Fibroblast of the aortic adventitia (primary cell): ENCODE data around the gene CLASRP. TPM values are rescaled to one million over a fixed set of nuclear protein-coding genes. Genes with fewer than 3 reads are reported as not detected.

Source experiments
- DNase-seq: peaks from one replicate; pipeline ENCODE4 v3.0.0-alpha.2; 2010; ENCODE audit warnings: low read depth
- H3K4me3 ChIP-seq: 2 replicates; pipeline ENCODE4 v1.5.1; 2011; ENCODE audit warnings: low read depth, mild to moderate bottlenecking, control low read depth, low read length, moderate library complexity
- CTCF ChIP-seq: IDR thresholded peaks from 2 replicates; pipeline ENCODE4 v1.5.1; 2011; ENCODE audit warnings: mild to moderate bottlenecking, low read length, control low read depth, inconsistent platforms; ENCODE audit not compliant: insufficient read depth
- total RNA-seq: library from RNA; depleted of rRNA; stranded (reverse); fragments of >200 nt; gene quantifications from 2 replicates; pipeline ENCODE4 v1.2.3, GENCODE V29; 2012; ENCODE audit warnings: low replicate concordance

CLASRP gene
- total RNA-seq, 1 donor = 32.4 TPM

- peak; percentile 86 for DNase-seq
- TF ChIP-seq CTCF = no peak
- peak overlapping the region; percentile 44 for H3K4me3 ChIP-seq
Observed at GRCh38 chr19:45097776-45098520, 59.1 kb downstream of the CLASRP start.

- peak overlapping the region; percentile 44 for H3K4me3 ChIP-seq
- peak; percentile 75 for DNase-seq
- no peak for TF ChIP-seq CTCF
Observed at GRCh38 chr19:45098521-45099466, 59.9 kb downstream of the CLASRP start.

- no peak for DNase-seq
- no peak for TF ChIP-seq CTCF
- no peak overlapping the region for H3K4me3 ChIP-seq
Observed at GRCh38 chr19:45099467-45100191, 60.8 kb downstream of the CLASRP start.

- no peak for DNase-seq
- H3K4me3 ChIP-seq = no peak overlapping the region
- TF ChIP-seq CTCF = no peak
Observed at GRCh38 chr19:45100201-45100600, 61.4 kb downstream of the CLASRP start.

GRCh38 chr19:45100846-45101252 lies 62.0 kb downstream of the CLASRP start:
- no peak for DNase-seq

More at GRCh38 chr19:45100846-45101252, 62.0 kb downstream of the CLASRP start:
- H3K4me3 ChIP-seq = no peak overlapping the region
- no peak for TF ChIP-seq CTCF
